GM20000 (cell line): ENCODE results near the gene RAD18.

Experiments
- DNase-seq: peaks from one replicate; pipeline ENCODE4 v3.0.0; 2012; ENCODE audit warnings: low spot score
- CTCF ChIP-seq: IDR thresholded peaks from 2 replicates; pipeline ENCODE4 v1.5.1; 2012; ENCODE audit warnings: mild to moderate bottlenecking, control low read depth; ENCODE audit errors: extremely low read depth, missing control alignments

Gene RAD18

GRCh38 chr3:8982509-8982908, 19.2 kb upstream of the RAD18 start:
- DNase-seq: no peak

GRCh38 chr3:8981700-8982099, 18.4 kb upstream of the RAD18 start:
- DNase-seq: no peak
- TF ChIP-seq CTCF: no peak

More at GRCh38 chr3:8982509-8982908, 19.2 kb upstream of the RAD18 start:
- TF ChIP-seq CTCF: no peak

- TF ChIP-seq CTCF: no peak
- DNase-seq: no peak
These were observed 18.0 kb upstream of the RAD18 start for GRCh38 chr3:8981296-8981695.

- no peak for TF ChIP-seq CTCF
These were observed 17.5 kb upstream of the RAD18 start for GRCh38 chr3:8980756-8981257.

GRCh38 chr3:8979262-8979661, 16.0 kb upstream of the RAD18 start:
- TF ChIP-seq CTCF: no peak
- no peak for DNase-seq

More at GRCh38 chr3:8980756-8981257, 17.5 kb upstream of the RAD18 start:
- no peak for DNase-seq

GRCh38 chr3:8978551-8978950, 15.3 kb upstream of the RAD18 start:
- TF ChIP-seq CTCF: no peak
- no peak for DNase-seq

GRCh38 chr3:8976540-8977182, 13.4 kb upstream of the RAD18 start:
- no peak for DNase-seq
- TF ChIP-seq CTCF: no peak
